IPS-18c (cell line): Measurements from ENCODE around the gene FGGY.
A peak's percentile ranks its signal among the peaks of the same experiment; 100 is the strongest.

Experiments used
- H3K4me3 ChIP-seq: 2 replicates; pipeline ENCODE4 v1.7.0; 2013; ENCODE audit warnings: low read depth, mild to moderate bottlenecking, low read length, moderate library complexity; ENCODE audit not compliant: insufficient read depth
- H3K9me3 ChIP-seq: one replicate; pipeline ENCODE4 v1.6.1; 2013; ENCODE audit warnings: mild to moderate bottlenecking, low read length, moderate library complexity; ENCODE audit not compliant: control insufficient read depth, insufficient read depth

Gene FGGY

GRCh38 chr1:59752556-59753414 is 455.9 kb downstream of the FGGY start:
- Histone ChIP-seq H3K4me3 (no peak overlapping the region), H3K9me3 (no peaks in the 10 kb centered on the region)

GRCh38 chr1:59755069-59755685 is 458.3 kb downstream of the FGGY start:
- Histone ChIP-seq H3K4me3 (no peak overlapping the region), H3K9me3 (no peaks in the 10 kb centered on the region)

GRCh38 chr1:59757197-59757747 is 460.4 kb downstream of the FGGY start:
- no peak overlapping the region for H3K4me3 ChIP-seq

GRCh38 chr1:59759156-59759925 is 462.4 kb downstream of the FGGY start:
- H3K4me3 ChIP-seq, result 0 out of 2 replicates have a peak overlapping the region, but pooled peaks have one; percentile 15
- H3K9me3 ChIP-seq, result no peaks in the 10 kb centered on the region

More at GRCh38 chr1:59757197-59757747, 460.4 kb downstream of the FGGY start:
- no peaks in the 10 kb centered on the region for H3K9me3 ChIP-seq

- no peaks in the 10 kb centered on the region for H3K9me3 ChIP-seq
- no peak overlapping the region for H3K4me3 ChIP-seq
Observed at GRCh38 chr1:59761443-59761842, 464.5 kb downstream of the FGGY start.

DNA sequence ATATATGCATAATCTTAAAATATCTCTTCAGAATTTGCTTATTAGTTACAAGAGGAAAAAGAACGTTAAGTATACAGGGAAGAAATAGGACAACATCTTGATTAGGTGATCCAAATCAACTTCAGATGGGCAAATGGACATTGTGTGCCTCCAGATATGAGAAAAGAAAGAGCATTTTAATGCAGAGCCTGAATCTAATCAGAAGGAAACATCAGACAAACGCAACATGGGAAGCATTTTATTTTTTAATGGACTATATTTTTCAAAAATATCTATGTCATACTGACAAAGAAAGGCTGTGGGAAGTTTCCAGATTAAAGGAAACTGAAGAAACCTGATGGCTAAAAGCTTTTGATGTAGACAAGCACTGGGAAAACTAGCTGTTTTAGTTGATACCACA is 466.5 kb downstream of the FGGY start:
- no peaks in the 10 kb centered on the region for H3K9me3 ChIP-seq
- H3K4me3 ChIP-seq, result no peak overlapping the region

DNA sequence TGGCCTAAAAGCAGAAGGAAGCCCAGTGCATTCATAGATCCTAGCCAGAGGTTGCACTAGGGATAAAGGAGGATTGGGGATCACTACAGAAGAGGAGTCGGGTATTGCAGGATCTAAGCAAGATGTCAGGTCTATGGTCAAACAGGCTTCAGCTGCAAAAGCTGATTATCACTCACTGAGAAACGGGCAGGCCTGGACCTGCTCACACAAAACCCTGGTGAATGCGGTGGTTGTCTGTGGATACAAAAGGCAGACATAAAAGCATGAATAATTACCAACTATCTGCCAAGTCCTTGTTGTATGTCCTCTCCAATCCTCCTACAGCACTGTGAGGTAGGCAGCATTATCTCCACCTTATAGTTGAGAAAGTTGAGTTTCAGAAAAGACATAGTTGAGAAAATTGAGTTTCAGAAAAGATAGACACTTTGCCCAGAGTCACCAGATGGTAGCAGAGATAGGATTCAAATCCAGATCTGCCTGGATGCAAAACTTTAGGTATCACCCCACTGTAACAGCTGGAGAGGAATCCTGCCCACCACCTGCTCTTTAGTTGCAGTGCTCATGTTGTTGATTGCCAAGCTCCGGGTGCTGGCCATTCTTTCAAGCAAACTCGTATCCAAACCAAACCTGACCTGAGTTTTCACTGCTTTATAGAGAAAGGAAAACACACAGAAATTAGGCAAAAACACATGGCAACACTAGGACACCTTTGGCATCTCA is 468.3 kb downstream of the FGGY start:
- no peaks in the 10 kb centered on the region for H3K9me3 ChIP-seq
- H3K4me3 ChIP-seq, result no peak overlapping the region

- Histone ChIP-seq H3K4me3 (no peak overlapping the region), H3K9me3 (no peaks in the 10 kb centered on the region)
Observed at GRCh38 chr1:59766227-59766855, 469.4 kb downstream of the FGGY start.

GRCh38 chr1:59767119-59767518 is 470.2 kb downstream of the FGGY start:
- no peaks in the 10 kb centered on the region for H3K9me3 ChIP-seq
- H3K4me3 ChIP-seq, result no peak overlapping the region

- no peak overlapping the region for H3K4me3 ChIP-seq
- no peaks in the 10 kb centered on the region for H3K9me3 ChIP-seq
Observed at GRCh38 chr1:59768792-59769735, 472.2 kb downstream of the FGGY start.

- Histone ChIP-seq H3K4me3 (no peak overlapping the region), H3K9me3 (no peaks in the 10 kb centered on the region)
Observed at GRCh38 chr1:59769736-59770095, 472.8 kb downstream of the FGGY start.

GRCh38 chr1:59771361-59771760 is 474.5 kb downstream of the FGGY start:
- no peak overlapping the region for H3K4me3 ChIP-seq
- no peaks in the 10 kb centered on the region for H3K9me3 ChIP-seq

GRCh38 chr1:59775480-59775879 is 478.6 kb downstream of the FGGY start:
- no peaks in the 10 kb centered on the region for H3K9me3 ChIP-seq

GRCh38 chr1:59776960-59777852 is 480.3 kb downstream of the FGGY start:
- no peak overlapping the region for H3K4me3 ChIP-seq
- H3K9me3 ChIP-seq, result no peaks in the 10 kb centered on the region

More at GRCh38 chr1:59775480-59775879, 478.6 kb downstream of the FGGY start:
- H3K4me3 ChIP-seq, result no peak overlapping the region

DNA sequence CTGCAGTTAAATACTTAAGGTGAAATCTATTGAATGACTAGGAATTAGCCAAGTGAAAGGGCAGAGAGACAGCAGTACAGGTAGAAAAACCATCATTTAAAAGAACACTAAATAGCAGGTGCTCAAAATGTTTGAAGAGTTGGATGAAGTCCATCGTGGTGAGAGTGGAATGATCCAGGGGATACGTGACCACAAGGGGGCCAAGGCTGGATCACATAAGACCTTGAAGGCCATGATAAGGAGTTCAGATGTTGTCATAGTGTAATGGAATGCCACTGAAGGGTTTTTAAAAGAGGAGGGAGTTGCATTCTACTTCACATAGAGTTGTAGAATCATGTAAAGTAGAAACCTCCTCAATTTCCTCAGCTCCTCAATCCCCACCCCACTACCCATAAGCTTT is 483.1 kb downstream of the FGGY start:
- Histone ChIP-seq H3K9me3 (no peaks in the 10 kb centered on the region), H3K4me3 (no peak overlapping the region)
